ENCODE measurements around the gene RIT1. TPM values are rescaled to one million over a fixed set of nuclear protein-coding genes. Genes with fewer than 3 reads are reported as not detected.
A peak's percentile ranks its signal among the peaks of the same experiment; 100 is the strongest.

The RIT1 gene
- total RNA-seq, 1 experiment from 2014 or later, result 26.4 TPM

GRCh38 chr1:155856257-155856974 lies 54.7 kb downstream of the RIT1 start:
- no peaks in the 10 kb centered on the region for H3K79me1 ChIP-seq (ENCODE audit: insufficient read depth, low read depth, low read length, poor library complexity, severe bottlenecking)
- WGBS (ENCODE audit: extremely low coverage, insufficient read length, low lambda C conversion rate), result no CpG with 5 or more reads among the region's 20 CpGs
- H3K27me3 Mint-ChIP-seq (ENCODE audit: low read depth), result peaks cover 5% of the 10 kb centered on the region
- H3K27me3 ChIP-seq (ENCODE audit: insufficient read depth, low read length), result no peaks in the 10 kb centered on the region
- H3K36me3 Mint-ChIP-seq (ENCODE audit: insufficient read depth in 1 of 3, low read depth in 3 of 3), result peaks cover 21 to 38% (median 37%) of the 10 kb centered on the region in 3 experiments; a peak in 6 of 7 replicates
- no peaks in the 10 kb centered on the region for H3K9me3 Mint-ChIP-seq
- H2BK12ac ChIP-seq (ENCODE audit: insufficient read length, low read depth, low read length), result no peak overlapping the region
- no peak overlapping the region for H4K91ac ChIP-seq (ENCODE audit: insufficient read length, low read depth, low read length)
- H3K9me3 ChIP-seq (ENCODE audit: control insufficient read depth, low read depth, low read length), result no peaks in the 10 kb centered on the region
- H3K56ac ChIP-seq (ENCODE audit: insufficient read length, low read depth, low read length), result no peak overlapping the region
- no peak overlapping the region for H3K23ac ChIP-seq (ENCODE audit: insufficient read length, low read depth, low read length)
- no peak overlapping the region for H2BK20ac ChIP-seq (ENCODE audit: low read depth, low read length, poor library complexity, severe bottlenecking)
- no peak overlapping the region for H2BK15ac ChIP-seq (ENCODE audit: low read depth, low read length)
- H2AFZ ChIP-seq (ENCODE audit: low read length), result no peak overlapping the region
- no peaks in the 10 kb centered on the region for H3K4me1 ChIP-seq (ENCODE audit: insufficient read depth, low read length)
- no peak overlapping the region for H2AK5ac ChIP-seq (ENCODE audit: insufficient read length, low read length)
- H3K27ac ChIP-seq (ENCODE audit: insufficient read length, low read depth, low read length), result no peak overlapping the region
- H4K20me1 ChIP-seq (ENCODE audit: control insufficient read depth, insufficient read depth, insufficient read length), result no peaks in the 10 kb centered on the region
- H3K4me3 Mint-ChIP-seq, result peak overlapping the region; percentile 99 to 100
- no peak overlapping the region for H4K8ac ChIP-seq (replicated peaks; ENCODE audit: insufficient read length, low read depth, low read length)
- H3K9ac ChIP-seq (ENCODE audit: extremely low read depth, insufficient read length, low read length), result peak overlapping the region; percentile 89
- no peak overlapping the region for H3K4ac ChIP-seq (ENCODE audit: low read depth, low read length)
- peak overlapping the region; percentile 46 for H3K4me2 ChIP-seq (ENCODE audit: insufficient read depth, insufficient read length, low read length)
- H3K27ac Mint-ChIP-seq, result peak overlapping the region in 2 of 3 experiments; percentile 97 to 100; a peak in 5 of 7 replicates
- peaks cover 8% of the 10 kb centered on the region; the same call in 1 of the 2 replicates for H3K79me2 ChIP-seq (ENCODE audit: insufficient read depth, low read length)
- H3T11ph ChIP-seq (ENCODE audit: low read length), result no peak overlapping the region
- DNase-seq, result no peak
- H2BK120ac ChIP-seq (ENCODE audit: low read depth, low read length, poor library complexity, severe bottlenecking), result no peak overlapping the region
- H3K18ac ChIP-seq (ENCODE audit: insufficient read length, low read depth, low read length), result no peak overlapping the region
- H3K4me1 Mint-ChIP-seq, result peaks cover 5 to 9% of the 10 kb centered on the region in 2 experiments
- H3K23me2 ChIP-seq (ENCODE audit: insufficient read length, low read depth, low read length, poor library complexity, severe bottlenecking), result no peaks in the 10 kb centered on the region
- no peak for TF ChIP-seq CTCF (conservative IDR thresholded peaks at IDR 0.05)
- no peak overlapping the region for H4K5ac ChIP-seq (ENCODE audit: insufficient read length, low read depth, low read length)
- H2BK5ac ChIP-seq (ENCODE audit: insufficient read length, low read length), result no peak overlapping the region
- H3K14ac ChIP-seq (ENCODE audit: insufficient read depth, low read length), result no peak overlapping the region
